TTC549 (cell line): ENCODE data around the gene LPCAT3.
"Not testable (repeated sequence)": the region's sequence is repeated elsewhere in the genome, so short reads cannot be mapped to it uniquely, and the experiment has no call there.

Experiments
- FAIRE-seq: peaks from 2 replicates; lab custom pipeline; 2012; peaks lifted over from hg19 to GRCh38; lab: Jason Lieb, UNC

The LPCAT3 gene, protein sequence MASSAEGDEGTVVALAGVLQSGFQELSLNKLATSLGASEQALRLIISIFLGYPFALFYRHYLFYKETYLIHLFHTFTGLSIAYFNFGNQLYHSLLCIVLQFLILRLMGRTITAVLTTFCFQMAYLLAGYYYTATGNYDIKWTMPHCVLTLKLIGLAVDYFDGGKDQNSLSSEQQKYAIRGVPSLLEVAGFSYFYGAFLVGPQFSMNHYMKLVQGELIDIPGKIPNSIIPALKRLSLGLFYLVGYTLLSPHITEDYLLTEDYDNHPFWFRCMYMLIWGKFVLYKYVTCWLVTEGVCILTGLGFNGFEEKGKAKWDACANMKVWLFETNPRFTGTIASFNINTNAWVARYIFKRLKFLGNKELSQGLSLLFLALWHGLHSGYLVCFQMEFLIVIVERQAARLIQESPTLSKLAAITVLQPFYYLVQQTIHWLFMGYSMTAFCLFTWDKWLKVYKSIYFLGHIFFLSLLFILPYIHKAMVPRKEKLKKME

DNA sequence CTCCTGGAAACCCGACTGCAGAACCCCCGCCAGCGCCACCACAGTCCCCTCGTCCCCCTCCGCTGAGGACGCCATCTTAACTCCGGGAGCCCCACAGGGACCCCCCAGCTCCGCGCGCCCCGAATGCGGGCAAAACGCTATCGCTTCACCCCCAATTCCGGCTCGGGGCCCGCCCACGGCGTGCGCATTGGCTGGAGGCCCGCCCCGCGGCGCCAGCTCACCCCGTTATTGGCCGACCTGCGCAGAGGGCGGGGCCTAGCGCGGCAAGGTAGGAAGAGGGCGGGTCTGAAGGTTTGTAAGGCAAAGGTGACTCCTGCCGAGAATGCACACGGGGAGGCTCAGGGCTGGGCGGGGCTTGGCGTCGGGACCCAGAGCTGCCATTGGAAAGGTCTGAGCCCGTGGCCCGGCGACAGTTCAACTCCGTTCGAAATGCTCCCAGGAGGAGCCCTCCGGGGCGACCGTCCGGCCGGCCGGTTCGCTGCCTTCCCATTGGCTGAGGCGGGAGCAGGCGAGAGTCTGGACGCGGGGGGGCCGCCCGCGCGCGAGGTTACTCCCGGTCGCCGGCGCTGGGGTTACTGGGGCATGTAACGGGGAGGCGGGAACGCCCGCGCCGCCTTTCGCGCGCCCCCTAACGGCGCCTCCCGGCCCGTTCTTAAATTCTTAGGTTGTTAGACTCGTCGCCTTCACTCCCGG, at the start of gene LPCAT3:
TSS of gene LPCAT3 (minus strand) at position 127 of the 693 bp plus-strand sequence. CDS start at position 75, 52 bp downstream.
- peak; percentile 13 for FAIRE-seq

DNA sequence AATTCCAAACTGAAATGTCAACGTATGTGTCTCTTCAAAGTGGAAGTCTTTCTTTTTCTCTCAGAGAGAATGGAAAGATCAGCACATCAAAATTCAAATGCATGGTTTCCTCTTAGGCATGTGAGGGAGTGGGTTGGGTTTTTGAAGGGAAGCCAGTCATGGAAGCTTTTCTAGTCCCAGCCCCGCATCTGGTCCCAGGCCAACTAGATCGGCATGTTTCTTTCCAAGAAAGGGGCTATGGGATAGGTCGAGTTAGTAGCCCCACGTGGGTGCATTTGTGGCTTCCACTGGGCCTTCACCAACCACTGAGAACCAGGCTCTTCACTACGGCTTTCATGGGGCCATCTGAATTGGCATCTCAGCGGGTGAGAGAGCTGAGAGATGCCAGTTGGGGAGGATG, 48.8 kb upstream of the LPCAT3 start:
- FAIRE-seq = no peak

DNA sequence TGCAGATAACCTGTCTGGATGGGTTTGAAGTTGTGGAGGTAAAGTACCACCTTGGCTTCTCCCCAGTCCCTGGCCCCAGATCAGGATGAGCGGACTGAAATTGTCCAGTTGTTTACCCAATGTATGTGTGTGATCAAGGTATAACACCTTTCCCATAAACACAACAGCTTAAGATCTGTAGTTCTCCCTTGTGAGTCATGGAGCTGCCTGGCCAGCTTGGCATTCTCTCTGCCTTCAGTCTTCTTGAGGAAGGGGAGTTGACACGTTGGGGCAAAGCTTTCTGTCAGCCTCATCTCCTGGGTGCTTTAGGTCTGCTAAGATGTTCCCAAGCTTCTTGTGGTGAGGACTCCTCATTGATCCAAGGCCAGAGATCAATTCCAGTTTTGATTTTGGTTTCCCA, 48.3 kb upstream of the LPCAT3 start:
- no peak for FAIRE-seq

DNA sequence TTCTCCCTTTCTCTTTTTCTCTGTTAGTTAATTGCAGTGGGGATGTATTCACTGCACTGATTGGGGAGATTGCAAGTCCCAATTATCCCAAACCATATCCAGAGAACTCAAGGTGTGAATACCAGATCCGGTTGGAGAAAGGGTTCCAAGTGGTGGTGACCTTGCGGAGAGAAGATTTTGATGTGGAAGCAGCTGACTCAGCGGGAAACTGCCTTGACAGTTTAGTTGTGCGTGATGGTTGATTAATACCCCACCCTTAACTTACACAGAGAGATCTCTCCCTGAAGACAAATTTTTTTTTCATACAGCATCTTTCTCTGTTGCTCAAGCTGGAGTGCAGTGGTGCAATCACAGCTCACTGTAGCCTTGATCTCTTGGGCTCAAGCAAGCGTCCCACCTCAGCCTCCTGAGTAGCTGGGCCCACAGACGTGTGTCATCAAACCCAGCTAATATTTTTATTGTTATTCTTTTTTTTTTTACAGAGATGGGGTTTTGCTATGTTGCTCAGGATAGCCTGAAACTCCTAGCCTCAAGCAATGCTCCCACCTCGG, 46.9 kb upstream of the LPCAT3 start:
- FAIRE-seq = no peak

DNA sequence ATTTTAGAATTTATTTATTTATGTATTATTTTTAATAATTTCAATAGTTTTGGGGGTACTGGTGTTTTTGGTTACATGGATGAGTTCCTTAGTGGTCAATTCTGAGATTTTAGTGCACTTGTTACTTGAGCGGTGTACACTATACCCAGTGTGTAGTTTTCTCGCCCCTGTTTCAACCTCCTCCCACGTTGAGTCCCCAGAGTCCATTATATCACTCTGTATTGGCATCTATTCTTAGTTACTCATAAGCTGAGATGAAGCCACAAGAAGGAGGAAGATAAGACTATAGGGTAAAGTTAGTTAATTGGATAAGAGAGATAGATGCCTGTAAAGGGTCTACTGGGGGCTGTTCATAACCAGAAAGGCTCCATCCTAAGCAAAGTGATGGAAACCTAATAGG, 46.2 kb upstream of the LPCAT3 start:
- no peak for FAIRE-seq

DNA sequence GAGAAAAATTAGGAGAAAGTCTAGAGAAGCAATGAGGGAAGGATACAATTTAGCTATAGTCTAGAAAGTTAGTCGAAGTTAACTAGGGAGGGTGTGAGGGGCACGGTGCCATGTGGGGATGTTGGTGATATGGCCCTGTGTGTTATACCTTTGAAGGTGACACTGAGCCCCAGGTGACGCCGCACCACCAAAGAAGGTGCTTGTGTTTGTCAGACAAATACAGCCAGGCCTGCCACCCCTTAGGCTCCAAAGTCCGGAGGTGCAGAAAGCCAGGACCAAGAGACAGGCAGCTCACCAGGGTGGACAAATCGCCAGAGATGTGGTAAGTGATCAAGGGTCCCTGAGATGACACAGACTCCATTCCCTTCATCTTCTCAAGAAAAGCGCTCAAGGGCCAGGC, 43.3 kb upstream of the LPCAT3 start:
- no peak for FAIRE-seq

DNA sequence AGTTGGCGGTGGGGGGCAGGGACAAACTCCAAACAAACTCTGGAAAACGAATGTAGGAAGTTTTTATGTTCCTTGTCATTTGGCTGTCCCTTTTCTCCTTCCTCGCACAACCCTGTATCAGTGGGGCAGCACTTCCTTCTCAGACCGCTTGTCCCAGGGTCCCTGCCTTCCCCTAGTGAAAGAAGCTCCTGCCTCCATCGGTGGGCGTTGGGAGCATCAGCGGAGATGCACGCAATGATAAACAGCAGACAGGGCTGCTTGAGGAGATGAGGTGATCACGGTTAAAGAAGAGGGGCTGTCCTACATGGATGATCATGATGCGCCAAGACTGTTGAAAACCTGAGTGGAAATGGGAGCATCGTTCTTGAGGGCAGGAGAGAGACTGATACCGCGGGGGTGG, 42.9 kb upstream of the LPCAT3 start:
- FAIRE-seq = no peak

DNA sequence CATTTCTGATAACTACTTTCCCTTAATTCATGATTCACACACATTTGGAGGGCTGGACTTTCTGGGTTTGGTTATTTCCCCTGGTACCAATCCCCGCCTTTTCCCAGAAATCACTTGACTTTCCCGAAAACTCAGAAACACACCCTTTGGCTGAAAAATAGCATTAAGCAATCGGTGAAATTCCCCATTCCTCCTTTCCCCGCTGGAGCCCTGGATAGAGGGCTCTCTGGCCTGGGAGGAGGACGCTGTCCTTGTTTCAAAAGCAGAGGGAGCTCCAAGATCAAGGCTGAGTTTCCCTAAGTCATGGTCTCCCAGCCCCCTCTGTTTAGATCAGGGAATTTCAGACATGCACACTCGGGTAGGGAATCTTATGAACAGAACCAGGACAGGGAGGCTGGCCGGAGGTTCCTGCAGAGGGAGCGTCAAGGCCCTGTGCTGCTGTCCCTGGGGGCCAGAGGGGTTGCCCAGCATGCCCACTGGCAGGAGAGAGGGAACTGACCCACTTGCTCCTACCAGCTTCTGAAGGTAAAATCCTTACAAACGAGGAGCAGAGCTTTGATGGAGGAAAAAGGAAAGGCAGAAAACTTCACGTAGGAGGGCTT, 42.2 kb upstream of the LPCAT3 start, which contains the start of gene C1S:
TSS of gene C1S (plus strand) at position 366 of the 602 bp plus-strand sequence. CDS start 1,195 bp downstream, outside the sequence.
- no peak for FAIRE-seq

DNA sequence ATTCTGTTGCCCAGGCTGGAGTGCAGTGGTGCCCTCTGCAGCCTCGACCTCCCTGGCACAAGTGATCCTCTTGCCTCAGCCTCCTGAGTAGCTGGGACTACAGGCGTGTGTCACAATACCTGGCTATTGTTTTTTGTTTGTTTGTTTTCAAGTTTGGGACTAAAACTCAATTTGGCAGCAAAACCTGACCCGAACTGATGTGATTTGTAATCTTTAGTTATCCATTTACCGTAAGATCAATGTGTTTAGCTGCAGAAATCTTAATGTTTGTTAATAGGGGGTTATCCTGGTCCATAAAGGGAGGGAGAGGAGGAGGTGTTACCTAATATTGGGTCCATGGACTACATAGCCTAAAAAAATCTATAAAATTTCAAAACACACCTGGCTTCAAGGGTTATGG, 41.5 kb upstream of the LPCAT3 start:
- no peak for FAIRE-seq

DNA sequence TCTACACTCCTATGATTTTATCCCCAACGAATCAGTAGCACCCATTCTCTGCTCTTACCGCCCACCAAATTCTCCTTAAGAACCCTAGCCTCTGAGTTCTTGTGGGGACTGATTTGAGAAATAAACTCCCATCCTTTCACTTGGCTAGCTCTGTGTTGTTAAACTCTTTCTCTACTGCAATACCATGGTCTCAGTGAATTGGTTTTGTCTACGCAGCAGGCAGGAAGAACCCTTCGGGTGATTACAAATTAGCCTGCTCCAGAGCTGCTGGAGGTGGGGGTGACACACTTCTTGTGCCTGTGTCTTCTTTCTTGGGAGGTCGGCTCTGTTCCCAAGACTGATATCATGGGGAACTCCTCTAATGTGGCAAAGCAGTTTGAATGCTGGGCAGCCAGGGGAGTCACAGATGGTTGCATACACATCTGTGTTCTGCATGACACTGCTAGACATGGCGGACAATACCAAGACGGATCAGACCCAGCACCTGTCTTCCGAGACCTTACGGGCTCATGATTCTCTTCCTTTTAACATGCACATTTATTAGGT, 40.6 kb upstream of the LPCAT3 start:
- no peak for FAIRE-seq

DNA sequence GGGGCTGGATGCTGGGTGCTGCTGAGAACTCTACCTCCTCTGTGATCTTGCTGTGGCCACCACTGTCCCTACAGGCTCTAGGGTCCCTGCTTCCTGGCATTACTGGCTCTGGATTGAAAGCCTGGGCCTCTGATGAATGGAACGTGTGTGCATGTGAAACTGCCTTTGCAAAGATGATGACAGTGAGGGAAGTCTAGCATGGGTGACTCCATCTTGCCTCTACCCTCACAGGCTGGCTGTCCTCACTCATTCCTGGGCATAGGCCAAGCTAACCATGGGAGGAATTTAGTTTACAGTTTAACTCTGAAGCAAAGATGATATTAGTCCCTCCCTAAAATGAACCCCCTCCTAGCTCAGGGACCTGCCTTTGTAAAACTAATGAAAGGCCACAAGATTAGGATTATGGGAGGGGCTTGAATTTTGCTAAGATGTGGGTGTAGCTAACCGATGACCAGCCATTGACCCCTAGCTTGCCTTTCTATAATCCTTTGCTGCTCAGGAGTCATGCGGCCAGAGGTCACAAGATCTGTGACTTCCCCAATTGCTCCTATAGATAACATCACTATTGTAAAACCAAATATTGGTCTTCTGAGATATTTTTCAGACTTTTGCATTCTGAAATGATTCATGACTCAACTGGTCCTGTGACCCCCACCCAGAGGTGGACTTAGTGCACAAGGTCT, 40.0 kb upstream of the LPCAT3 start:
- no peak for FAIRE-seq

DNA sequence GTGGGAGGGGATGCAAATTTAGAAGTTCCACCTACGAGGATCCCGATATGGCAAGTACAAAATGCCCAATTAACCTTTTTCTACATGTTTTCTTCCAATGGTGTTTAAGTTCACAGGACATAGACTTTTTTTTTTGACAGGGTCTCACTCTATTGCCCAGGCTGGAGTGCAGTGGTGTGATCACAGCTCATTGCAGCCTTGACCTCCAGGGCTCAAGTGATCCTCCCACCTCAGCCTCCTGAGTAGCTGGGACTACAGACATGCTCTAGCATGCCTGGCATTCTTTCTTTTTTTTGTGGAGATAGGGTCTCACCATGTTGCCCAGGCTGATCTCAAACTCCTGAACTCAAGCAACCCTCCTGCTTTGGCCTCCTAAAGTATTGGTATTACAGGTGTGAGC, 37.5 kb upstream of the LPCAT3 start:
- not testable (repeated sequence) for FAIRE-seq

DNA sequence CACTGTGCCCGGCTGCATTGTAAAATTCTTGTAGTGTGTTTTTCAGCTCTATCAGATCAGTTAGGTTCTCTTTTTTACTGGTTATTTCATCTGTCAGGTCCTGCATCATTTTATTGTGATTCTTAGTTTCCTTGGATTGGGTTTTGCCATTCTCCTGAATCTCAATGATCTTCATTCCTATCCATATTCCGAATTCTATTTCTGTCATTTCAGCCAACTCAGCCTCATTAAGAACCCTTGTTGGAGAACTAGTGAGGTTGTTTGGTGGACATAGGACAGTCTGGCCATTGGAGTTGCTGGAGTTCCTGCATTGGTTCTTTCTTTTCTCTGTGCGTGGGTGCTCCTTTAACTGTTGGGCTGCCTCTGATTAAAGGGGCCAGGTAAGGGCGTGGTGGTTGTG, 36.6 kb upstream of the LPCAT3 start:
- no peak for FAIRE-seq

DNA sequence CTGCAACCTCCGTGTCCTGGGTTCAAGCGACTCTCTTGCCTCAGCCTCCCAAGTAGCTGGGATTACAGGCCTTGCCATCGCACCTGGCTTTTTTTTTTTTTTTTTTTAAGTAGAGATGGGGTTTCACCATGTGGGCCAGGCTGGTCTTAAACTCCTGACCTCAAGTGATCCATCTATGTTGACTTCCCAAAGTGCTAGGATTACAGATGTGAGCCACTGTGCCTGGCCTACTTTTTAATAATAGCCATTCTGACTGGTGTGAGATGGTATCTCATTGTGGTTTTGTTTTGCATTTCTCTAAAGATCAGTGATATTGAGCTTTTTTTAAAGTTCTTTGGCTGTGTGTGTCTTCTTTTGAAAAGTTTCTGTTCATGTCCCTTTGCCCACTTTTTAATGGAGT, 31.7 kb upstream of the LPCAT3 start:
- FAIRE-seq = not testable (repeated sequence)

DNA sequence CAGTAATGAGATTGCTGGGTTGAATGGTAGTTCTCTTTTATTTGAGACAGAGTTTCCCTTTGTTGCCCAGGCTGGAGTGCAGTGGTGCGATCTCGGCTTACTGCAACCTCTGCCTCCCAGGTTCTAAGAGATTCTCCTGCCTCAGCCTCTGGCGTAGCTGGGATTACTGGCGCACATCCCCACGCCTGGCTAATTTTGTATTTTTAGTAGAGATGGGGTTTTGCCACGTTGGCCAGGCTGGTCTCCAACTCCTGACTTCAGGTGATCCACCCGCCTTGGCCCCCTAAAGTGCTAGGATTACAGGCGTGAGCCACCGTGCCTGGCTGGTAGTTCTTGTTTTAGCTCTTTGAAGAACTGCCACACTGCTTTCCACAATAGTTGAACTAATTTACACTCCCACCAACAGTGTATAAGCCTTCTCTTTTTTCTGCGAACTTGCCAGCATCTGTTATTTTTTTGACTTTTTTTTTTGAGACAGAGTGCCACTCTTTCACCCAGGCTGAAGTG, 31.2 kb upstream of the LPCAT3 start:
- not testable (repeated sequence) for FAIRE-seq

DNA sequence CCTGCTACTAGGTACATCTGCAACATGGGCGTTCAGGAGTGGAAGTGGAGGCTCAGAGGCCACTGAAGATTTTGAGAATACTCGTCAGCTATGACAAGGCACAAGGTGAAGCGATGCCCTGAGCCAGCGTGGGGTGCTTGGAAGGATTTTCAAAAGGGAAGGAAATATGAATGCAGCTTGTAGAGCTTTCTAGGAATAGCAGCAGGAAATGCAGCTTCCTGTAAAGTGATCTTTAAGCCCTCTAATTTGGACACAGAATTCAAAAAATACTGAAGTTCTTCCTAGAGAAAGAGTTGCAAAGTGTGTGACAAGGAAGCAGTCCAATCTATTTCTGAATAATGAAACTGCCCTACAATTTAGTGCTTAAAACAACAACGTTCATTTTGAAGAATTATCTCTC, 29.0 kb upstream of the LPCAT3 start:
- no peak for FAIRE-seq

DNA sequence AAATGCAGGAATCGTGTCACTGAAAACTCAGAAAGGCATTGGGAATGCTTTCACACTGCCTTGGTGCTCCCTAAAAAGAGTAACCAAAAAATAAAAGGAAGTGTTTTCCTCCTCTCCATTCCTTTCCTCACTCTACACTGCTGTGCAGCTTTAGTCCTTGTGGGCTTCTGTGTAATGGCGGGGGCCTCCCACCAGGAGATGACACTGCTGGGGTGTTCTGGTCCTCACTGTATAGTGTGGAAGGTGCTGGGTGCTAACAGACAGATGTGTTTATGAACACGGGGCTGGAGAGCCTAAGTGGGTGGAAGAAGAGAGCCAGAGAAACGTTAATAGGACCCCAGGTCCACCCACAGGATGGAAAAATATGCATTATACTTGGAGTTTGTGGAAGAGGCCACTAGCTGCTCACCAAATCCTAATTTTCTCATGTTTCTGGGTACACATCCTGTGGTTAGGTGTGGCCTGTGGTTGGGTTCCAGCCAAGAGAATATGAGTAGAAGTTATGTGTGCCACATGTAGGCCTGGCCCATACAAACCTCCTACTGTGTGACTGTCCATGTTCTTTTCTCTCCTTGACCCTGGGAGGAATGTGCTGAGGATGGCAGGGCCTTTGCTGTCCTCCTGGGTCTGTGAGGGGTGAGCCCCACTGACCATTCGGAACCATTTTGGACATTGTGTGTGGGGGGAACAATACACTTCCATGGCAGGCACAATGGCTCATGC, 28.3 kb upstream of the LPCAT3 start:
- FAIRE-seq = no peak

DNA sequence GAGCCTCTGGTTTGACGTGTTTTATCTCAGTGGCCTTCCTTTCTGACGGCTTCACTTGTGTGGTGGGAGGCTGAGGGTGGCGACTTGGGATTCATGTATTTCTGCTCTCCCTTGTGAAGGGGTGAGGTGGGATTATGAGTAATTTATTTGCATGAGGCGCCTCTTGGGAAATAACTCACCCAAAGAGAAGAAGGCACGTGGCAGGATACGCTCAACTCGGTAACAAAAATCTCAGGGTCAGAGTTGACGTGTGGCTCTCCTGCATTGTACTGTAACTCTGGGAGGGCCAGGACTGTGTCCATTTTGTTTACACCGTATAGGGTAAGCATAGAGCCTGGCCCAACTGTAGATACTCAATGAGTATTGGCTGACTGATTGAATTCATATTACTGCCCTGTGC, 27.6 kb upstream of the LPCAT3 start:
- no peak for FAIRE-seq

DNA sequence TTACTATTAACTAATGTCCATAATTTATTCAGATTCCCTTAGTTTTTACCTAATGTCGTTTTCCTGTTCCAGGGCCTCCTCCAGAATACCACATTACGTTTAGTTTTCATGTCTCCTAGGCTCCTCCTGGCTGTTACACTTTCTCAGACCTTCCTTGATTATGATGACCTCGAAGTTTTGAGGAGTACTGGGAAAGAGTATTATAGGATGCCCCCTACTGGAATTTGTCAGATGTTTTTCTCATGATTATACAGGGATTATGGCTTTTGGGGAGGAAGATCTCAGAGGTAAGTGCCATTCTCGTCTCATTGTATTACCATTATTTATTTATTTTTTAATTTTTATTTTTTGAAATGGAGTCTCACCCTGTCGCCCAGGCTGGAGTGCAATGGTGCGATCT, 24.6 kb upstream of the LPCAT3 start:
- peak; percentile 53 for FAIRE-seq

DNA sequence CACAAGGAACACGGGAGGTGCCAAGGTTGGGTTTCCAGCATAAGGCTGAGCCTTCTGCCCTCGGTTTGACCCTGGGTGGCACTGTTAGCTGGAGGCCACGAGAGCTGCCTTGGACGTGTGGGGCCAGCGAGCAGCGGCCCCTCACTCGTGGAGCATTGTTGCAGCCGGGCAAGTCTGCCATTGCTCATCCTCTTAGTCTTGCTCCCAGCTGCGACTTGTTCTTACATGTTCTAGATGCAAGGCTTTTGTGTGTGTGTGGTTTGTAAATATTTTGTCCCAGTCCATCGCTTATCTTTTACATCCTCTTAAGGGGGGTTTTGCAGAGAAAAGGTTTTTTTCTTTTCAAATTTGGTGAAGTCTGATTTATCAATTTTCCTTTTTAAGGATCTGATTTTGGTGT, 21.1 kb upstream of the LPCAT3 start:
- FAIRE-seq = no peak

DNA sequence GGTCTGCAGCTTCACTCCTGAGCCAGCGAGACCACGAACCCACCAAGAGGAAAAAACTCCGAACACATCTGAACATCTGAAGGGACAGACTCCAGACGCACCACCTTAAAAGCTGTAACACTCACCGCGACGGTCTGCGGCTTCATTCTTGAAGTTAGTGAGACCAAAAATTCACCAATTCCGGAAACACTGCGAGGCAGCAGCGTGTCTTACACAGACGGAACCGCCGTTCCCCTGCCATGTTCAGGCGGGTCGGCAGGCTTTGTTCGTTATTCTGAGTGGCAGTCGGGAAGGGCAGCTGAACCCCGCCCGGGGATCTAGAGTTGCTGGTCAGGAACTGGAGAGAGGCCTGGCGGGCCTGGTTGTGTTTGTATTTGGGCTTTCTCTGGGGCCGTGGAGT, 20.3 kb upstream of the LPCAT3 start:
- FAIRE-seq = no peak
